GM12873 (cell line): ENCODE measurements around the gene SLC30A5.

Source experiments
- TF ChIP-seq, protein P1 (sequence below): IDR thresholded peaks from 2 replicates; pipeline ENCODE4 v1.5.1; 2012; ENCODE audit warnings: low read depth, mild to moderate bottlenecking, moderate library complexity, low read length, control low read depth; ENCODE audit not compliant: insufficient read depth; ENCODE audit errors: missing control alignments

Gene SLC30A5

DNA sequence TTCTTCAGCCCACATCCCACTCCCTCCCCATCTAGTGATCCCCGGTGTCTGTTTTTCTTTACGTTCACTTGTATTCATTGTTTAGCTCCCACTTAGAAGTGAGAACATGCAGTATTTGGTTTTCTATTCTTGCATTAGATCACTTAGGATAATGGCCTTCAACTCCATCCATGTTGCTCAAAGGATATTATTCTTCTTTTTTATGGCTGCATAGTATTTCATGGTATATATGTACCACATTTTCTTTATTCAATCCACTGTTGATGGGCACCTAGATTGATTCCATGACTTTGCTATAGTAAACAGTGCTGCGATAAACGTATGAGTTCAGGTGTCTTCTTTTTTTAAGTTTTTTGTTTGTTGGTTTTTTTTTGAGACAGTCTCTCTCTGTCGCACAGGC, 44.0 kb downstream of the SLC30A5 start:
- TF ChIP-seq, protein P1, sequence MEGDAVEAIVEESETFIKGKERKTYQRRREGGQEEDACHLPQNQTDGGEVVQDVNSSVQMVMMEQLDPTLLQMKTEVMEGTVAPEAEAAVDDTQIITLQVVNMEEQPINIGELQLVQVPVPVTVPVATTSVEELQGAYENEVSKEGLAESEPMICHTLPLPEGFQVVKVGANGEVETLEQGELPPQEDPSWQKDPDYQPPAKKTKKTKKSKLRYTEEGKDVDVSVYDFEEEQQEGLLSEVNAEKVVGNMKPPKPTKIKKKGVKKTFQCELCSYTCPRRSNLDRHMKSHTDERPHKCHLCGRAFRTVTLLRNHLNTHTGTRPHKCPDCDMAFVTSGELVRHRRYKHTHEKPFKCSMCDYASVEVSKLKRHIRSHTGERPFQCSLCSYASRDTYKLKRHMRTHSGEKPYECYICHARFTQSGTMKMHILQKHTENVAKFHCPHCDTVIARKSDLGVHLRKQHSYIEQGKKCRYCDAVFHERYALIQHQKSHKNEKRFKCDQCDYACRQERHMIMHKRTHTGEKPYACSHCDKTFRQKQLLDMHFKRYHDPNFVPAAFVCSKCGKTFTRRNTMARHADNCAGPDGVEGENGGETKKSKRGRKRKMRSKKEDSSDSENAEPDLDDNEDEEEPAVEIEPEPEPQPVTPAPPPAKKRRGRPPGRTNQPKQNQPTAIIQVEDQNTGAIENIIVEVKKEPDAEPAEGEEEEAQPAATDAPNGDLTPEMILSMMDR = no peak

- TF ChIP-seq, protein P1 = no peak
Observed at GRCh38 chr5:69138766-69139165, 45.0 kb downstream of the SLC30A5 start.

GRCh38 chr5:69140827-69141226, 47.0 kb downstream of the SLC30A5 start:
- TF ChIP-seq, protein P1 = no peak

GRCh38 chr5:69148981-69149675, 55.3 kb downstream of the SLC30A5 start:
- TF ChIP-seq, protein P1 = no peak

DNA sequence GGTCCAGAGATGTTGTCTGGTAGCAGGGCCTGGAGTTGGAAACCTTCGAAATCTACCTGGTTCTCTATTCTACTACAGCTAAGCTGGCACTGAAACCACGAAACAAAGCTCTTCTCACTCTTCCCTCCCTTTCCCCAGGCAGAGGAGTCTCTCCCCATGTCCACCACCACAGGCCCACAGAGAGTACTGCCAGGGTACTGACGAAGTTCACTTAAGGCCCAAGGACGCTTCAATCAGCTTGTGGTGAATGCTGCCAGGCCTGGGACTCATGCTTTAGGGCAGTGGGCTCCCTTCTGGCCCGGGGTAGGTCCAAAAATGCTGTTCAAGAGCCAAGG, 55.8 kb downstream of the SLC30A5 start:
- TF ChIP-seq, protein P1 = no peak

GRCh38 chr5:69152731-69153130, 58.9 kb downstream of the SLC30A5 start:
- TF ChIP-seq, protein P1 = no peak

DNA sequence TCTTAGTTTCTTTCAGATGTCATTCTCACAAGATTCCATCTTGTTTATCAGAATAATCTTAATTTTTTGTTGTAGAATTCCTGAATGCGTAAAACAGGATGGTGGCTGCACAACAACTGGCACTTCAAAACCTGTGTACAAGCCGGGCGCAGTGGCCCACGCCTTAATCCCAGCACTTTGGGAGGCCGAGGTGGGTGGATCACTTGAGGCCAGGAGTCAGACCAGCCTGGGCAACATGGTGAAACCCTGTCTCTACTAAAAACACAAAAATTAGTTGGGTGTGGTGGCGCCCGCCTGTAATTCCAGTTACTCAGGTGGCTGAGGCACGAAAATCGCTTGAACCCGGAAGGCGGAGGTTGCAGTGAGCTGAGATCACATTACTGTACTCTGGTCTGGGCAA, 62.6 kb downstream of the SLC30A5 start:
- TF ChIP-seq, protein P1 = no peak
